ENCODE data around the gene ATF2. TPM values are rescaled to one million over a fixed set of nuclear protein-coding genes. Genes with fewer than 3 reads are reported as not detected.
A peak's percentile ranks its signal among the peaks of the same experiment; 100 is the strongest.

Gene ATF2
- total and polyA plus RNA-seq, 9 of the 15 experiments (the other 6 are each of a cell fraction or from before 2014, with no cell fraction given) = 24.2 to 111 (median 45.9) TPM

DNA sequence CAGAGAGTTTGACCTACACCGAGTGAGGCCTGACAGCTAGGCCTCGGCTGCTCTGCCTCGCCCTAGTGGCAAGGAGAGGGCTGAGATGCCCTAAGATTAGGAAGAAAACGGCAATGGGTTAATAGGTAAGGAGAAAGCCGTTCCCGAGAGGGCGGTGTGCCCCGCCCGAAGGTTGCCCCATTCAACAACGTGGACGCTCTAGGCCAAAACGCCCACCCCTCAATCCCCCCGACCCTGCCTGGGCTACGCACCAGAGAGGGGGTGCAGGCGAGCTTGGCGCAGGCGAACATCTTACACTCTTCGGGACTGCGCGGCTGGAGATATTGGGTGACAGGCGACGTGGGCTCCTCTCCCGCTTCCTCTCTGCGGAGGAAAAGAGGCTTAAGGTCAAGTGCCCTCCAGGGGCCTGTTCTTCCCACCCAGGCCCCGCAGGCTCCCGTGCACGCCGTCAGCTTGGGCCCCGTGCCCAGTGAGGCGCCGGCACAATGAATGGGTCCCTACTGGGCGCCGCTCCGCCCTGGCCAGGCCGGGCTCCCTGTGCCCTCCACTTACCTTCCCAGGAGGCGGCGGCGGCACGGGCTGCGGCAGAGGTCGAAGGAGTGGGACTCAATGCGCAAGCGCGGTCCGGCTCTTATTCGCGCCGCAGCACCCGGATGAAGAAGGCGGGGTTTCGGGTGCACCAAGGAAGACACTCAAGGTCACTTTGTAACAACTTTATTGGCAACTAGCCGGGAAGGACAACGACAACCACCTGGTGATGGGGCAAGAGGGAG is 13.3 kb upstream of the ATF2 start, which contains the start of gene ATP5MC3:
Gene ATP5MC3, minus strand, starts transcription at position 607 of the 773 bp plus-strand sequence. Its CDS starts 317 bp downstream, at position 290.
- intact Hi-C loops (cut with micrococcal nuclease) = loop anchor here (1.0 kb wide), 1 partner anchor 13 kb away; the partner anchor contains the start of gene ATF2
- Histone ChIP-seq H3K27ac (ENCODE audit: extremely low read depth, low read depth, low read length) (peak within 1 kb of the TSS; percentile 98), H3K36me3 (ENCODE audit: control insufficient read depth, insufficient read depth, low read length) (peaks cover 50% of the 10 kb centered on the region), H3K9me1 (ENCODE audit: control insufficient read depth, insufficient read depth, low read length) (no peaks in the 10 kb centered on the region), H3K4me1 (replicated peaks in 1 of 2; ENCODE audit: control insufficient read depth in 2 of 2, insufficient read depth in 2 of 2, low read length in 2 of 2) (peaks cover 9 to 23% of the 10 kb centered on the region in 2 experiments), H3K4me3 (peak within 1 kb of the TSS; percentile 95), H3K9me3 (replicated peaks; ENCODE audit: control insufficient read depth, insufficient read depth, low read depth, low read length) (peaks cover 6% of the 10 kb centered on the region), H3K4me2 (ENCODE audit: insufficient read depth, low read length) (peak within 1 kb of the TSS; percentile 99), H3K27me3 (ENCODE audit: control insufficient read depth in 2 of 2, insufficient read depth in 2 of 2, low read length in 2 of 2) (no peaks in the 10 kb centered on the region), H3K79me2 (ENCODE audit: control insufficient read depth, insufficient read depth, low read length) (peaks cover 58% of the 10 kb centered on the region), H3K9ac (ENCODE audit: insufficient read depth in 1 of 2, low read depth in 2 of 2, low read length in 2 of 2) (peak within 1 kb of the TSS; percentile 99 to 100), H4K20me1 (replicated peaks; ENCODE audit: control insufficient read depth, insufficient read depth, low read length) (peaks cover 9% of the 10 kb centered on the region), H2AFZ (ENCODE audit: low read depth, low read length) (peak within 1 kb of the TSS; percentile 98)
- in situ Hi-C loops (cut with MboI) = no loop called here
- peak; percentile 92 for ATAC-seq
- WGBS (ENCODE audit: insufficient coverage, low coverage, missing lambda C conversion rate) = under 1% methylated on average over 52 of the region's 53 CpGs
- peak; percentile 98 to 99 (median 98) for DNase-seq (ENCODE audit: extremely low read depth in 1 of 4, low spot score in 3 of 4)
- TSS peak; percentile 88 for BruUV-seq (replicated peaks)
- FAIRE-seq = peak; percentile 88
- POLR2A ChIA-PET = interaction anchor here (1.5 to 4.4 kb wide), 2 partner anchors 10 to 13 kb away, joined by 10 to 42 read pairs; partner anchors contain the start of gene ATF2
- CTCF ChIA-PET (ENCODE audit: low intra/inter-chr PET ratio) = no interaction called here
- TF ChIP-seq BRD4 (IDR thresholded peaks at IDR 0.05) (0 out of 2 replicates have a peak, but pooled peaks have one; percentile 79), MAZ (CRISPR knock-in tag; conservative IDR thresholded peaks at IDR 0.05 in 1 of 2, IDR thresholded peaks at IDR 0.05 in 1 of 2) (peak; percentile 50 to 73), CTBP1 (IDR thresholded peaks at IDR 0.05; ENCODE audit: borderline replicate concordance) (peak; percentile 79), IRF2 (CRISPR knock-in tag; IDR thresholded peaks at IDR 0.05) (no peak; the same call in 1 of the 2 replicates), POLR2AphosphoS5 (IDR thresholded peaks at IDR 0.05; ENCODE audit: control insufficient read depth, insufficient read depth, low read depth, low read length) (peak; percentile 97), ZNF184 (CRISPR knock-in tag; IDR thresholded peaks at IDR 0.05) (no peak), HNRNPK (IDR thresholded peaks at IDR 0.05; ENCODE audit: low read depth, low read length, poor library complexity, severe bottlenecking) (no peak), POLR2AphosphoS2 (IDR thresholded peaks at IDR 0.05; ENCODE audit: low read length) (peak; percentile 70; the same call in 1 of the 2 replicates), EP400 (IDR thresholded peaks at IDR 0.05) (peak; percentile 89), KDM1A (IDR thresholded peaks at IDR 0.05) (no peak), TCF3 (CRISPR knock-in tag; IDR thresholded peaks at IDR 0.05) (peak; percentile 38; the same call in 1 of the 2 replicates), MXD1 (CRISPR knock-in tag; IDR thresholded peaks at IDR 0.05; ENCODE audit: borderline replicate concordance, poor library complexity, severe bottlenecking) (no peak), ZNF12 (CRISPR knock-in tag; IDR thresholded peaks at IDR 0.05) (peak; percentile 82), YY1 (IDR thresholded peaks at IDR 0.05; ENCODE audit: borderline replicate concordance in 1 of 3, control insufficient read depth in 1 of 3, extremely low read depth in 1 of 3, insufficient read depth in 3 of 3, insufficient read length in 1 of 3, insufficient replicate concordance in 2 of 3, low read depth in 1 of 3, low read length in 2 of 3) (peak in 2 of 3 experiments; percentile 47 to 64), ZBTB7A (IDR thresholded peaks at IDR 0.05; ENCODE audit: borderline replicate concordance, control insufficient read depth, low read depth, low read length) (no peak), FOXK1 (CRISPR knock-in tag; IDR thresholded peaks at IDR 0.05; ENCODE audit: borderline replicate concordance) (no peak)
- TF ChIP-seq, protein P1, sequence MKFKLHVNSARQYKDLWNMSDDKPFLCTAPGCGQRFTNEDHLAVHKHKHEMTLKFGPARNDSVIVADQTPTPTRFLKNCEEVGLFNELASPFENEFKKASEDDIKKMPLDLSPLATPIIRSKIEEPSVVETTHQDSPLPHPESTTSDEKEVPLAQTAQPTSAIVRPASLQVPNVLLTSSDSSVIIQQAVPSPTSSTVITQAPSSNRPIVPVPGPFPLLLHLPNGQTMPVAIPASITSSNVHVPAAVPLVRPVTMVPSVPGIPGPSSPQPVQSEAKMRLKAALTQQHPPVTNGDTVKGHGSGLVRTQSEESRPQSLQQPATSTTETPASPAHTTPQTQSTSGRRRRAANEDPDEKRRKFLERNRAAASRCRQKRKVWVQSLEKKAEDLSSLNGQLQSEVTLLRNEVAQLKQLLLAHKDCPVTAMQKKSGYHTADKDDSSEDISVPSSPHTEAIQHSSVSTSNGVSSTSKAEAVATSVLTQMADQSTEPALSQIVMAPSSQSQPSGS (CRISPR knock-in tag; IDR thresholded peaks at IDR 0.05) = no peak
